LoVo (cell line): ENCODE results near the gene CREB3L1.
A peak's percentile ranks its signal among the peaks of the same experiment; 100 is the strongest.

ENCODE experiments used
- DNase-seq: peaks from one replicate; pipeline ENCODE4 v3.0.0-alpha.2; 2016; ENCODE audit warnings: low spot score

The CREB3L1 gene

GRCh38 chr11:46364791-46365190 lies 87.3 kb downstream of the CREB3L1 start:
- DNase-seq, result no peak

- no peak for DNase-seq
Measured at GRCh38 chr11:46366260-46366659, 88.8 kb downstream of the CREB3L1 start.

GRCh38 chr11:46366661-46367161 lies 89.2 kb downstream of the CREB3L1 start:
- DNase-seq, result no peak

- DNase-seq, result no peak
Measured at GRCh38 chr11:46367244-46367915, 89.9 kb downstream of the CREB3L1 start.

GRCh38 chr11:46367916-46368267 lies 90.4 kb downstream of the CREB3L1 start:
- DNase-seq, result no peak

GRCh38 chr11:46369458-46370152 lies 92.1 kb downstream of the CREB3L1 start:
- DNase-seq, result peak; percentile 37

- DNase-seq, result no peak
Measured at GRCh38 chr11:46370253-46370652, 92.8 kb downstream of the CREB3L1 start.
